Osteoblast (primary cell): ENCODE measurements around the gene ADARB2. TPM values are rescaled to one million over a fixed set of nuclear protein-coding genes. Genes with fewer than 3 reads are reported as not detected.

ENCODE experiments used
- DNase-seq: peaks from one replicate; pipeline ENCODE4 v3.0.0; 2011; ENCODE audit warnings: low spot score, mixed read lengths; ENCODE audit not compliant: insufficient read length; ENCODE audit errors: missing footprints
- H2AFZ ChIP-seq: 2 replicates; pipeline ENCODE4 v1.6.0; 2011; ENCODE audit warnings: mild to moderate bottlenecking, low read length
- H3K27ac ChIP-seq: 2 replicates; pipeline ENCODE4 v1.5.1; 2011; ENCODE audit warnings: mild to moderate bottlenecking, low read depth, low read length, moderate library complexity
- H3K27me3 ChIP-seq: 2 replicates; pipeline ENCODE4 v1.6.0; 2012; ENCODE audit warnings: mild to moderate bottlenecking, control low read depth, inconsistent platforms, low read length, moderate library complexity; ENCODE audit not compliant: insufficient read depth
- H3K36me3 ChIP-seq: 2 replicates; pipeline ENCODE4 v1.5.1; 2011; ENCODE audit warnings: mild to moderate bottlenecking, low read length, control low read depth, moderate library complexity; ENCODE audit not compliant: insufficient read depth
- H3K4me1 ChIP-seq: 2 replicates; pipeline ENCODE4 v1.5.1; 2011; ENCODE audit warnings: mild to moderate bottlenecking, low read length, control low read depth, moderate library complexity; ENCODE audit not compliant: insufficient read depth
- H3K4me2 ChIP-seq: 2 replicates; pipeline ENCODE4 v1.6.0; 2011; ENCODE audit warnings: mild to moderate bottlenecking, low read length; ENCODE audit not compliant: insufficient read depth
- H3K4me3 ChIP-seq: fragments of 200-600 bp; sonication (generic); 3 replicates; pipeline ENCODE4 v1.5.1; 2012; ENCODE audit warnings: mild to moderate bottlenecking, low read length, inconsistent platforms; ENCODE audit not compliant: insufficient read depth
- H3K79me2 ChIP-seq: 2 replicates; pipeline ENCODE4 v1.6.0; 2012; ENCODE audit warnings: mild to moderate bottlenecking, low read length, control low read depth, inconsistent platforms; ENCODE audit not compliant: insufficient read depth
- H3K9me3 ChIP-seq: 2 replicates; pipeline ENCODE4 v1.5.1; 2011; ENCODE audit warnings: low read depth, low read length, control low read depth
- H4K20me1 ChIP-seq: 2 replicates; pipeline ENCODE4 v1.6.0; 2012; ENCODE audit warnings: mild to moderate bottlenecking, low read length, control low read depth; ENCODE audit not compliant: insufficient read depth
- total RNA-seq: library from RNA; depleted of rRNA; stranded (reverse); fragments of >200 nt; gene quantifications from 2 replicates; pipeline ENCODE4 v1.2.3, GENCODE V29; 2012
- TF ChIP-seq, protein P1 (sequence below): IDR thresholded peaks from 2 replicates; pipeline ENCODE4 v1.5.1; 2011; ENCODE audit warnings: mild to moderate bottlenecking, low read depth, low read length, moderate library complexity; ENCODE audit errors: extremely low read depth

Gene ADARB2
- total RNA-seq, 1 donor: not detected

DNA sequence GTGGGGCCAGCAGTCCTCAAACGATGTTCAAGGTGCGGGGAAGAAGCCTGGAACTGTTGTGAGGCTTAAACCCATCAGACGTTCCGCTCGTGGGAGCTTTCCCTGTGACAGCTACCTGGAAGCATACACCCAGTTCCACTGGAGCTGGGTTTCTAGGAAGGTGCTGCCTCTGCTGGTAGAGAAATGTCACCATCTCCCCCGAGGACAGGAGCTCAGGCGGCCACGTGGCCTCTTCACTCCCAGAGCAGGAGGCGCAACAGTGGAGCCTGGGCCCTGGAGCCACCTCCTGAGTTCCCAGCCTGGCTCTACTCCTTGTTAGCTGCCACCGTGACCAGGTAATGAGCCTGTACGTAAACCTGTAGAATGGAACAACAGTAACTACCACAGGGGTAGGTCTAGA lies 156.1 kb downstream of the ADARB2 start:
- TF ChIP-seq, protein P1, sequence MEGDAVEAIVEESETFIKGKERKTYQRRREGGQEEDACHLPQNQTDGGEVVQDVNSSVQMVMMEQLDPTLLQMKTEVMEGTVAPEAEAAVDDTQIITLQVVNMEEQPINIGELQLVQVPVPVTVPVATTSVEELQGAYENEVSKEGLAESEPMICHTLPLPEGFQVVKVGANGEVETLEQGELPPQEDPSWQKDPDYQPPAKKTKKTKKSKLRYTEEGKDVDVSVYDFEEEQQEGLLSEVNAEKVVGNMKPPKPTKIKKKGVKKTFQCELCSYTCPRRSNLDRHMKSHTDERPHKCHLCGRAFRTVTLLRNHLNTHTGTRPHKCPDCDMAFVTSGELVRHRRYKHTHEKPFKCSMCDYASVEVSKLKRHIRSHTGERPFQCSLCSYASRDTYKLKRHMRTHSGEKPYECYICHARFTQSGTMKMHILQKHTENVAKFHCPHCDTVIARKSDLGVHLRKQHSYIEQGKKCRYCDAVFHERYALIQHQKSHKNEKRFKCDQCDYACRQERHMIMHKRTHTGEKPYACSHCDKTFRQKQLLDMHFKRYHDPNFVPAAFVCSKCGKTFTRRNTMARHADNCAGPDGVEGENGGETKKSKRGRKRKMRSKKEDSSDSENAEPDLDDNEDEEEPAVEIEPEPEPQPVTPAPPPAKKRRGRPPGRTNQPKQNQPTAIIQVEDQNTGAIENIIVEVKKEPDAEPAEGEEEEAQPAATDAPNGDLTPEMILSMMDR: no peak
- H3K79me2 ChIP-seq: no peaks in the 10 kb centered on the region
- H3K27ac ChIP-seq: no peak overlapping the region
- no peak overlapping the region for H2AFZ ChIP-seq
- no peak overlapping the region for H3K4me2 ChIP-seq
- H4K20me1 ChIP-seq: no peaks in the 10 kb centered on the region
- H3K4me1 ChIP-seq: no peaks in the 10 kb centered on the region
- H3K4me3 ChIP-seq: no peak overlapping the region
- no peaks in the 10 kb centered on the region for H3K9me3 ChIP-seq
- H3K27me3 ChIP-seq: no peaks in the 10 kb centered on the region
- H3K36me3 ChIP-seq: no peaks in the 10 kb centered on the region
- DNase-seq: no peak

DNA sequence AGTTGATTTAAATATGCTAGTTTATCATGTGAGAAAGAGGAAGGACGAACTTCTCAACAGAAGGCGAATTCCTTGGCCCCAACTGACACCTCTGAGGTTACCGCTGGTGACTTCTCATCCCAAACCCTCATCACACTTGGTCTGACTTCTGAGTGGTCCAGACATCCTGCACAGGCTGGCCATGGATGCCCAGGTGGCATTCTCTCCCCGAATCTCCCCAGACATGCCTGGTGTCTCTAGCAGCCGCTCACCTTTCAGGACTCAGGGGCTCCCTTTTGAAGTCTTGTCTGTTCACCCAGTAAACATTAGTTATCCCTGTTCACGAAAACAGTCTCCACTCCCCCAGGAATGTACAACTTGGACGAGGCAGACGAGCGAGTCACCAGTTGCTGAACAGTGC lies 157.7 kb downstream of the ADARB2 start:
- Histone ChIP-seq H3K79me2 (no peaks in the 10 kb centered on the region), H3K4me3 (no peak overlapping the region), H3K4me1 (no peaks in the 10 kb centered on the region), H3K27ac (no peak overlapping the region), H3K27me3 (no peaks in the 10 kb centered on the region), H2AFZ (no peak overlapping the region), H3K9me3 (no peaks in the 10 kb centered on the region), H4K20me1 (no peaks in the 10 kb centered on the region), H3K4me2 (no peak overlapping the region), H3K36me3 (no peaks in the 10 kb centered on the region)
- TF ChIP-seq, protein P1: no peak
- DNase-seq: no peak

DNA sequence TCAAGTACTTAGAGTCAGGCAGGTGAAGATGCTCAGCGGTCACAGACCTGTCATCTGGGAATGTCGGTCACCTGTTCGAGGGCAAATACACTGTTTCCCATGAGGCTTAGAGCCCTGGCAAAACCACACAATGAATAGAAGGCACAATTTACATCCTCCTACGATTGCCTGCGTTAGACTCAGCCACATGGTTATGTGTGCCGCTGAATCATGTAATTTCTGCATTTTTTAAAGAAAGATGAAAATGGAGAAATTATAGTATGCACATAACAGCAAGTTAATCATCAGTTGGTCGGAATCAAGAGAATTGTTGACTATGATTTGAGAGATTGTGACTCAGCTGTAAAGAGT lies 158.2 kb downstream of the ADARB2 start:
- DNase-seq: no peak
- no peaks in the 10 kb centered on the region for H3K27me3 ChIP-seq
- no peak overlapping the region for H2AFZ ChIP-seq
- no peak overlapping the region for H3K4me3 ChIP-seq
- H3K79me2 ChIP-seq: no peaks in the 10 kb centered on the region
- no peaks in the 10 kb centered on the region for H3K36me3 ChIP-seq
- no peak overlapping the region for H3K4me2 ChIP-seq
- no peak overlapping the region for H3K27ac ChIP-seq
- H3K9me3 ChIP-seq: no peaks in the 10 kb centered on the region
- no peaks in the 10 kb centered on the region for H3K4me1 ChIP-seq
- H4K20me1 ChIP-seq: no peaks in the 10 kb centered on the region
- TF ChIP-seq, protein P1: no peak

DNA sequence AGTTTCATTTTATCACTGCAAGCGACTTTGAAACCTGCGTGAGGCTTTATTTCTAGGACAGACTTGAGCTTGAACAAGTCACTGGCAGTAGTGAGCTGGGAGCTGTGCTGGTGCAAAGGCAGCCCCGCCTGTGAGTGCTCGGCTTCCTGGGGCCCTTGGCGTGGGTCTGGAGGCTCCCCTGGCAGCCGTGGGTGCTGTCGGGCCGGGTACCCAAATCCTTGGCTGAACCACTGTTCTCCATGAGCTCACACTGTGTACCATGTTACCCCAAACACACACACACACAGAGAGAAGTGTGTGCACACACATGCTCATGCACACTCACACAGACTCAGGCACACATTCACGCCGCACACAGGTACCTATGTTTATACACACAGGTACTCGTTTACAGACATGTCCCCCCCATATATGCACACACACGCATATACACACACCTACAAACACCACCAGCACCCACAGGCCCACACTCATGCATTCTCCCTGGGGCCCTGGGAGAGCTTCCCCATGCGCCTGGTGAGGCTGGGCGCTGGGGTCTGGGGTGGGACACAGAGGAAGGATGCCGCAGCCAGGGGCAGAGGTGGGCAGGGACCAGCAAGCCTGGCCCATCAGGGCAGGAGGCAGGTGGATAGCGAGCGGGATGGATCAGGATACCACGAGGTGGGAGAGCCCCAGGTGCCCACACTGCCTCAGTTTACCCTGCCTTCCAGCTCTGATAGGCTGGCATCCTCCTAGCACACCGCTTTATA lies 158.8 kb downstream of the ADARB2 start:
- no peaks in the 10 kb centered on the region for H3K9me3 ChIP-seq
- H3K79me2 ChIP-seq: no peaks in the 10 kb centered on the region
- no peak overlapping the region for H2AFZ ChIP-seq
- DNase-seq: no peak
- H4K20me1 ChIP-seq: no peaks in the 10 kb centered on the region
- no peak overlapping the region for H3K27ac ChIP-seq
- no peaks in the 10 kb centered on the region for H3K36me3 ChIP-seq
- no peaks in the 10 kb centered on the region for H3K27me3 ChIP-seq
- H3K4me1 ChIP-seq: no peaks in the 10 kb centered on the region
- H3K4me2 ChIP-seq: no peak overlapping the region
- H3K4me3 ChIP-seq: no peak overlapping the region
- TF ChIP-seq, protein P1: no peak
